HepG2 (cell line): ENCODE measurements around the gene U2AF1L4. TPM values are rescaled to one million over a fixed set of nuclear protein-coding genes. Genes with fewer than 3 reads are reported as not detected.

Source experiments
- CERS6 ChIP-seq: sonication (generic); formaldehyde crosslinking; IDR thresholded peaks from 2 replicates; pipeline ENCODE4 v1.5.0; 2020; ENCODE audit warnings: missing genetic modification reagents
- CSRNP2 ChIP-seq: sonication (generic); formaldehyde crosslinking; conservative IDR thresholded peaks from 2 replicates; pipeline ENCODE4 v1.8.0; 2022; ENCODE audit warnings: low read depth, missing genetic modification reagents
- ETV6 ChIP-seq: sonication (generic); formaldehyde crosslinking; conservative IDR thresholded peaks from 2 replicates; pipeline ENCODE4 v1.4.0; 2020; ENCODE audit warnings: missing genetic modification reagents
- FOXM1 ChIP-seq: sonication (generic); formaldehyde crosslinking; IDR thresholded peaks from 2 replicates; pipeline ENCODE4 v1.5.0; 2020; ENCODE audit warnings: missing genetic modification reagents
- HMGXB4 ChIP-seq, 2 experiments: sonication (generic) in 1 of 2; formaldehyde crosslinking in 1 of 2; IDR thresholded peaks; 2 replicates each; pipeline versions ENCODE4 v1.4.0 to v1.6.1; 2018 to 2020; ENCODE audit warnings: missing genetic modification reagents in 2 of 2, borderline replicate concordance in 1 of 2, low read depth in 1 of 2, mild to moderate bottlenecking in 1 of 2, missing biosample characterization in 1 of 2
- KDM3A ChIP-seq: IDR thresholded peaks from 2 replicates; pipeline ENCODE4 v1.6.1; 2018; ENCODE audit warnings: low read depth, missing compliant biosample characterization
- KIAA2018 ChIP-seq: sonication (generic); formaldehyde crosslinking; IDR thresholded peaks from 2 replicates; pipeline ENCODE4 v1.5.0; 2020; ENCODE audit warnings: mild to moderate bottlenecking, missing genetic modification reagents, borderline replicate concordance
- LRRFIP1 ChIP-seq: sonication (generic); formaldehyde crosslinking; conservative IDR thresholded peaks from 2 replicates; pipeline ENCODE4 v1.4.0; 2020; ENCODE audit warnings: missing genetic modification reagents
- NR2C2 ChIP-seq: sonication (generic); formaldehyde crosslinking; IDR thresholded peaks from 2 replicates; pipeline ENCODE4 v1.4.0; 2020; ENCODE audit warnings: missing genetic modification reagents, mild to moderate bottlenecking, moderate library complexity, borderline replicate concordance
- RBFOX2 ChIP-seq: fragments of 200-400 bp; formaldehyde crosslinking; IDR thresholded peaks from 2 replicates; pipeline ENCODE4 v1.6.1; 2017; ENCODE audit warnings: low read depth, mild to moderate bottlenecking, low read length
- YY1 ChIP-seq: IDR thresholded peaks from 2 replicates; pipeline ENCODE4 v1.6.1; 2011; ENCODE audit warnings: low read length, low read depth, moderate library complexity, mild to moderate bottlenecking; ENCODE audit not compliant: insufficient read depth, insufficient replicate concordance
- ZNF460 ChIP-seq: sonication (generic); formaldehyde crosslinking; IDR thresholded peaks from 2 replicates; pipeline ENCODE4 v1.5.1; 2020; ENCODE audit warnings: missing genetic modification reagents, mild to moderate bottlenecking, borderline replicate concordance
- polyA plus RNA-seq, 8 experiments: library from polyadenylated mRNA; depleted of rRNA in 3 of 8; stranded (reverse) in 7 of 8; unstranded in 1 of 8; fragments of >200 nt; fragmentation: Illumina TruSeq in 4 of 8; extraction: Trizol in 4 of 8; gene quantifications; 2 replicates each; pipeline versions ENCODE4 v1.2.1 to v1.2.3, GENCODE V29; 2011 to 2016; ENCODE audit warnings: low read depth in 4 of 8, missing spikeins in 1 of 8, mixed read lengths in 1 of 8; ENCODE audit not compliant: insufficient read depth in 1 of 8
- total RNA-seq, 5 experiments: library from RNA; depleted of rRNA; stranded (reverse); fragments of >200 nt; fragmentation: Illumina TruSeq; extraction: Trizol; gene quantifications; 2 replicates each; pipeline ENCODE4 v1.2.3, GENCODE V29; 2016; ENCODE audit warnings: low read depth in 1 of 5

U2AF1L4 gene
- total and polyA plus RNA-seq, 2 of the 13 experiments (the other 11 are each of a cell fraction or from before 2014, with no cell fraction given), result 7.9 to 15.4 TPM

GRCh38 chr19:35719402-35720162, 25.6 kb downstream of the U2AF1L4 start (continued):
- no peak for TF ChIP-seq LRRFIP1 (CRISPR knock-in tag)
- TF ChIP-seq YY1, result no peak
- no peak for TF ChIP-seq CERS6
- no peak for TF ChIP-seq KDM3A
- TF ChIP-seq ZNF460 (CRISPR knock-in tag), result no peak
- no peak for TF ChIP-seq RBFOX2
- no peak for TF ChIP-seq KIAA2018 (CRISPR knock-in tag)
- TF ChIP-seq NR2C2 (CRISPR knock-in tag), result no peak
- no peak for TF ChIP-seq CSRNP2 (CRISPR knock-in tag)
- TF ChIP-seq FOXM1 (CRISPR knock-in tag), result no peak
- TF ChIP-seq ETV6 (CRISPR knock-in tag), result no peak
- 0 out of 4 replicates have a peak, but pooled peaks of 1 of the 2 experiments have one; percentile 29 for TF ChIP-seq HMGXB4 (CRISPR knock-in tag; IDR thresholded peaks at IDR 0.05; ENCODE audit: borderline replicate concordance in 1 of 2, low read depth in 1 of 2)
